Stimulated activated CD4-positive, alpha-beta T cell treated with anti-CD3 and anti-CD28 coated beads, Interleukin-4, amount 100 ng/mL, for 1 hour (primary cell): ENCODE measurements around the gene FDXACB1.

Source experiments
- DNase-seq: peaks from one replicate; pipeline ENCODE4 v3.0.0-alpha.2; 2020

Gene FDXACB1

DNA sequence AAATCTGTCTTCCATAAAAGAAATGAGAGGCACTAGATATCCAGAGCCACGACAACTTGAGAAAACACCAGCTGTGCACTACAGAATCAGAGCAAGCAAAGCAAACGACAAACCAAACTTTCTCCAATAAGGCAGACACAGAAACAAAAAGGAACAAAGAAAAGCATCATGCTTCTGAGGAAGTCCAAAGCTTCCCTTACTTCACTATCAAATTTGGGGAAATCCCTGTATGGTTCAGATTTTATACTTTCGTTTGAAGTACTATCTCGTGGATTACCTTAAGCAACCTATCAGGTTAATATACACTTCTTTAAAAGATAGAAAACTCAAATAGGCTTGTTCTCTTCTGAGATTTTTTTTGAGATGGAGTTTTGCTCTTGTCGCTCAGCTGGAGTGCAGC, 35.3 kb downstream of the FDXACB1 start:
- DNase-seq: no peak

GRCh38 chr11:111841370-111842053, 37.5 kb downstream of the FDXACB1 start:
- DNase-seq: peak; percentile 86

GRCh38 chr11:111840143-111840542, 38.8 kb downstream of the FDXACB1 start:
- DNase-seq: no peak

DNA sequence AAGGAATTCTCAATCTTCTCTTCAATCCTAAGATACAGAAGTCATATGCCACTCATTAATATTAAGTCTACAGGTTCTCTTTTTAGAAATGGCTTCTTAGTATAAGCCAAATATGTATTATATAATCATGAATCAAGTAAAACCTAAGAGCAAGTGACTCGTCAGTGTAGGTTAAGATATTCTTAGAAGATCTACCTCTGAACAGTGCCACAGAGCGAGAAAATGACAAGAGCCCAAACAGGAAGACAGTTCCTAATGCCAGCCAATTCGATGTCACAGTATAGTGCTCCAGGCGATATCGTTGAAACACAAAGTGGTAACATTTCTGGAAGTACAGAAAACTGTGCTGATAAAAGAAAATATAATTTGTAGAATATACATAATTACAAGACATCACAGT, 40.9 kb downstream of the FDXACB1 start:
- no peak for DNase-seq

DNA sequence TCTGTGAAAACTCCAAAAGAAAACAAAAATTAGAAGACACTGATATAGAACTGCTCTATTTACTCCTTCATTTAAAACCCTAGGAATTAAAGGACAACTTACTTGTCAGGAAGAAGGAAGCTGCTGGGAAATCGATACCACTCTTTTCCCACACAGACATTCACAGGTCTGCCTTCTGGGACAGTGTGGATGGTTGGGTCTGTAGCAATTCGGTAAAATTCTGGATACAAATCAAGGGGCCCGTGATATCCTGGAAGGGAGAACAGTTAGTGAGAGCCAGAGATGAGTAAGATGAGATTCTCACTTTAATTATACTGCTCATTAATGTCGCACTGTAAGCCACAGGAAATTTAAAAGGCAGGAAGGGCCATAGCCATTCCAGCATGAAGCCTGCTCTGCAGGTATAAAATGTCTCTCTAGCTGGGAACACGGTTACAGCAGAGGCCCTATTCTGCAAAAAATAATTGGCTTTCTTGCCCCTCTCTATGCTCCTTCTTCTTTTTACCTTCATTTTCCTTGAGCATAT, 41.5 kb downstream of the FDXACB1 start:
- no peak for DNase-seq

- DNase-seq: no peak
Measured at GRCh38 chr11:111836721-111837120, 42.2 kb downstream of the FDXACB1 start.

- no peak for DNase-seq
Measured at GRCh38 chr11:111836162-111836561, 42.8 kb downstream of the FDXACB1 start.

- DNase-seq: no peak
Measured at GRCh38 chr11:111835665-111836064, 43.3 kb downstream of the FDXACB1 start.

- DNase-seq: no peak
Measured at GRCh38 chr11:111834432-111835163, 44.4 kb downstream of the FDXACB1 start.

- no peak for DNase-seq
Measured at GRCh38 chr11:111833524-111833923, 45.4 kb downstream of the FDXACB1 start.

GRCh38 chr11:111829185-111829968, 49.6 kb downstream of the FDXACB1 start:
- DNase-seq: no peak

GRCh38 chr11:111826322-111826950, 52.5 kb downstream of the FDXACB1 start:
- no peak for DNase-seq
